H1 (cell line): Measurements from ENCODE around the gene DIO3.

Source experiments
- CTCF ChIP-seq, 3 experiments: IDR thresholded peaks; 1 replicate in 2 of 3; 2 replicates in 1 of 3; pipeline versions ENCODE4 v1.5.1 to v1.6.1; 2011; ENCODE audit warnings: low read length in 3 of 3, mild to moderate bottlenecking in 3 of 3, inconsistent platforms in 2 of 3, low read depth in 1 of 3, moderate library complexity in 1 of 3; ENCODE audit not compliant: insufficient read depth in 1 of 3; ENCODE audit errors: control extremely low read depth in 1 of 3
- NRF1 ChIP-seq: IDR thresholded peaks from 2 replicates; pipeline ENCODE4 v1.6.1; 2011; ENCODE audit warnings: mild to moderate bottlenecking, low read depth, low read length, improper control_type of control experiment
- ZNF274 ChIP-seq: IDR thresholded peaks from 2 replicates; pipeline ENCODE4 v1.7.0; 2012; ENCODE audit warnings: low read length, borderline replicate concordance; ENCODE audit errors: extremely low read depth

GRCh38 chr14:101588990-101589389 lies 27.7 kb downstream of the DIO3 start:
- TF ChIP-seq NRF1 = no peak
- no peak for TF ChIP-seq CTCF (IDR thresholded peaks at IDR 0.05; ENCODE audit: control extremely low read depth in 1 of 3, insufficient read depth in 1 of 3, low read depth in 1 of 3, low read length in 3 of 3)
- no peak for TF ChIP-seq ZNF274
